Measurements from ENCODE around the gene RTTN.

Gene RTTN

GRCh38 chr18:70069965-70070364, 135.5 kb downstream of the RTTN start:
- no peak for DNase-seq
- Histone ChIP-seq H3K27ac (ENCODE audit: low read length) (no peak overlapping the region), H3F3A (ENCODE audit: insufficient read depth, low read length) (no peaks in the 10 kb centered on the region), H3K36me3 (replicated peaks; ENCODE audit: insufficient read depth, low read length) (no peaks in the 10 kb centered on the region; the same call in 1 of the 2 replicates), H3K4me1 (ENCODE audit: low read length) (no peaks in the 10 kb centered on the region), H3K27me3 (replicated peaks; ENCODE audit: insufficient read depth, low read length) (no peaks in the 10 kb centered on the region), H3K9me2 (replicated peaks; ENCODE audit: insufficient read depth, low read length) (no peaks in the 10 kb centered on the region), H3K4me3 (ENCODE audit: low read length) (no peak overlapping the region), H3K79me2 (ENCODE audit: low read length) (no peaks in the 10 kb centered on the region), H3K9ac (ENCODE audit: low read length) (no peak overlapping the region), H3K4me2 (ENCODE audit: low read depth, low read length) (no peak overlapping the region), H3K9me3 (replicated peaks; ENCODE audit: insufficient read depth, low read length) (no peaks in the 10 kb centered on the region), H4K20me1 (ENCODE audit: insufficient read depth, low read length) (no peaks in the 10 kb centered on the region), H2AFZ (ENCODE audit: low read length) (no peak overlapping the region)
- TF ChIP-seq EZH2phosphoT487 (IDR thresholded peaks at IDR 0.05; ENCODE audit: low read length) = no peak
- no peak for TF ChIP-seq EZH2 (optimal IDR thresholded peaks at IDR 0.05; ENCODE audit: low read depth, low read length)
- no peak for TF ChIP-seq CTCF (IDR thresholded peaks at IDR 0.05; ENCODE audit: low read length)

- Histone ChIP-seq H3K4me1 (ENCODE audit: low read length) (no peaks in the 10 kb centered on the region), H3K27ac (ENCODE audit: low read length) (no peak overlapping the region), H3K9ac (ENCODE audit: low read length) (no peak overlapping the region), H3K9me2 (replicated peaks; ENCODE audit: insufficient read depth, low read length) (no peaks in the 10 kb centered on the region), H3K79me2 (ENCODE audit: low read length) (no peaks in the 10 kb centered on the region), H3K27me3 (replicated peaks; ENCODE audit: insufficient read depth, low read length) (no peaks in the 10 kb centered on the region), H3F3A (ENCODE audit: insufficient read depth, low read length) (no peaks in the 10 kb centered on the region), H2AFZ (ENCODE audit: low read length) (no peak overlapping the region), H3K9me3 (replicated peaks; ENCODE audit: insufficient read depth, low read length) (no peaks in the 10 kb centered on the region), H3K4me3 (ENCODE audit: low read length) (no peak overlapping the region), H3K36me3 (replicated peaks; ENCODE audit: insufficient read depth, low read length) (no peaks in the 10 kb centered on the region; the same call in 1 of the 2 replicates), H4K20me1 (ENCODE audit: insufficient read depth, low read length) (no peaks in the 10 kb centered on the region), H3K4me2 (ENCODE audit: low read depth, low read length) (no peak overlapping the region)
- no peak for DNase-seq
- TF ChIP-seq EZH2 (optimal IDR thresholded peaks at IDR 0.05; ENCODE audit: low read depth, low read length) (no peak), CTCF (IDR thresholded peaks at IDR 0.05; ENCODE audit: low read length) (no peak), EZH2phosphoT487 (IDR thresholded peaks at IDR 0.05; ENCODE audit: low read length) (no peak)
Measured at GRCh38 chr18:70069382-70069781, 136.1 kb downstream of the RTTN start.

GRCh38 chr18:70068981-70069380, 136.5 kb downstream of the RTTN start:
- TF ChIP-seq EZH2 (optimal IDR thresholded peaks at IDR 0.05; ENCODE audit: low read depth, low read length) (no peak), CTCF (IDR thresholded peaks at IDR 0.05; ENCODE audit: low read length) (no peak), EZH2phosphoT487 (IDR thresholded peaks at IDR 0.05; ENCODE audit: low read length) (no peak)
- Histone ChIP-seq H3F3A (ENCODE audit: insufficient read depth, low read length) (no peaks in the 10 kb centered on the region), H3K36me3 (replicated peaks; ENCODE audit: insufficient read depth, low read length) (no peaks in the 10 kb centered on the region; the same call in 1 of the 2 replicates), H3K4me3 (ENCODE audit: low read length) (no peak overlapping the region), H3K9me3 (replicated peaks; ENCODE audit: insufficient read depth, low read length) (no peaks in the 10 kb centered on the region), H3K9ac (ENCODE audit: low read length) (no peak overlapping the region), H3K9me2 (replicated peaks; ENCODE audit: insufficient read depth, low read length) (no peaks in the 10 kb centered on the region), H3K27me3 (replicated peaks; ENCODE audit: insufficient read depth, low read length) (no peaks in the 10 kb centered on the region), H3K27ac (ENCODE audit: low read length) (no peak overlapping the region), H2AFZ (ENCODE audit: low read length) (no peak overlapping the region), H3K4me1 (ENCODE audit: low read length) (no peaks in the 10 kb centered on the region), H3K4me2 (ENCODE audit: low read depth, low read length) (no peak overlapping the region), H3K79me2 (ENCODE audit: low read length) (no peaks in the 10 kb centered on the region), H4K20me1 (ENCODE audit: insufficient read depth, low read length) (no peaks in the 10 kb centered on the region)
- DNase-seq = no peak
